OCI-LY1 (cell line): ENCODE results near the gene MSRB3.

ENCODE experiments used
- CTCF ChIP-seq: fragments of 200-600 bp; sonication (generic), shearing (Covaris generic); IDR thresholded peaks from 2 replicates; pipeline ENCODE4 v1.5.1; 2017; ENCODE audit warnings: mild to moderate bottlenecking, antibody characterized with exemption, low read length, moderate library complexity, mixed read lengths
- EZH2 ChIP-seq: fragments of 200-600 bp; sonication (generic), shearing (Covaris generic); IDR thresholded peaks from 2 replicates; pipeline ENCODE4 v1.8.0; 2017; ENCODE audit warnings: borderline replicate concordance, mixed run types, mild to moderate bottlenecking, antibody characterized with exemption, low read length, moderate library complexity, mixed read lengths

- TF ChIP-seq CTCF (no peak), EZH2 (no peak)
Measured at GRCh38 chr12:65419284-65420072, 141.0 kb downstream of the MSRB3 start.
